HepG2 (cell line): Measurements from ENCODE around the gene MT1G. TPM values are rescaled to one million over a fixed set of nuclear protein-coding genes. Genes with fewer than 3 reads are reported as not detected.

Experiments used
- AKNA ChIP-seq: sonication (generic); formaldehyde crosslinking; IDR thresholded peaks from 2 replicates; pipeline ENCODE4 v1.4.0; 2020; ENCODE audit warnings: missing genetic modification reagents, borderline replicate concordance
- EEA1 ChIP-seq: sonication (generic); formaldehyde crosslinking; IDR thresholded peaks from 2 replicates; pipeline ENCODE4 v1.5.1; 2020; ENCODE audit warnings: mild to moderate bottlenecking, missing genetic modification reagents, borderline replicate concordance
- HDAC2 ChIP-seq: sonication (generic); formaldehyde crosslinking; IDR thresholded peaks from 2 replicates; pipeline ENCODE4 v1.4.0; 2020; ENCODE audit warnings: missing genetic modification reagents
- MIXL1 ChIP-seq: IDR thresholded peaks from 2 replicates; pipeline ENCODE4 v1.6.1; 2016
- NFIC ChIP-seq: IDR thresholded peaks from 2 replicates; pipeline ENCODE4 v1.6.1; 2012; ENCODE audit warnings: mild to moderate bottlenecking, low read length, inconsistent platforms
- RARA ChIP-seq: IDR thresholded peaks from 2 replicates; pipeline ENCODE4 v1.6.1; 2016; ENCODE audit warnings: missing genetic modification reagents, missing compliant biosample characterization
- ZBED4 ChIP-seq: sonication (generic); formaldehyde crosslinking; IDR thresholded peaks from 2 replicates; pipeline ENCODE4 v1.4.0; 2020; ENCODE audit warnings: missing genetic modification reagents, borderline replicate concordance
- ZNF142 ChIP-seq: sonication (generic); formaldehyde crosslinking; IDR thresholded peaks from 2 replicates; pipeline ENCODE4 v1.4.0; 2020; ENCODE audit warnings: missing genetic modification reagents
- ZNF543 ChIP-seq: sonication (generic); formaldehyde crosslinking; IDR thresholded peaks from 2 replicates; pipeline ENCODE4 v1.4.0; 2020; ENCODE audit warnings: mild to moderate bottlenecking, missing genetic modification reagents
- ZNF788 ChIP-seq: sonication (generic); formaldehyde crosslinking; IDR thresholded peaks from 2 replicates; pipeline ENCODE4 v1.5.0; 2020; ENCODE audit warnings: mild to moderate bottlenecking, missing genetic modification reagents, borderline replicate concordance
- polyA plus RNA-seq, 8 experiments: library from polyadenylated mRNA; depleted of rRNA in 3 of 8; stranded (reverse) in 7 of 8; unstranded in 1 of 8; fragments of >200 nt; fragmentation: Illumina TruSeq in 4 of 8; extraction: Trizol in 4 of 8; gene quantifications; 2 replicates each; pipeline versions ENCODE4 v1.2.1 to v1.2.3, GENCODE V29; 2011 to 2016; ENCODE audit warnings: low read depth in 4 of 8, missing spikeins in 1 of 8, mixed read lengths in 1 of 8; ENCODE audit not compliant: insufficient read depth in 1 of 8
- total RNA-seq, 5 experiments: library from RNA; depleted of rRNA; stranded (reverse); fragments of >200 nt; fragmentation: Illumina TruSeq; extraction: Trizol; gene quantifications; 2 replicates each; pipeline ENCODE4 v1.2.3, GENCODE V29; 2016; ENCODE audit warnings: low read depth in 1 of 5
- TF ChIP-seq, protein P1 (sequence below): sonication (generic); formaldehyde crosslinking; IDR thresholded peaks from 2 replicates; pipeline ENCODE4 v1.5.0; 2020; ENCODE audit warnings: missing genetic modification reagents

MT1G gene
- total and polyA plus RNA-seq, 2 of the 13 experiments (the other 11 are each of a cell fraction or from before 2014, with no cell fraction given), result 3.6 to 377 TPM

DNA sequence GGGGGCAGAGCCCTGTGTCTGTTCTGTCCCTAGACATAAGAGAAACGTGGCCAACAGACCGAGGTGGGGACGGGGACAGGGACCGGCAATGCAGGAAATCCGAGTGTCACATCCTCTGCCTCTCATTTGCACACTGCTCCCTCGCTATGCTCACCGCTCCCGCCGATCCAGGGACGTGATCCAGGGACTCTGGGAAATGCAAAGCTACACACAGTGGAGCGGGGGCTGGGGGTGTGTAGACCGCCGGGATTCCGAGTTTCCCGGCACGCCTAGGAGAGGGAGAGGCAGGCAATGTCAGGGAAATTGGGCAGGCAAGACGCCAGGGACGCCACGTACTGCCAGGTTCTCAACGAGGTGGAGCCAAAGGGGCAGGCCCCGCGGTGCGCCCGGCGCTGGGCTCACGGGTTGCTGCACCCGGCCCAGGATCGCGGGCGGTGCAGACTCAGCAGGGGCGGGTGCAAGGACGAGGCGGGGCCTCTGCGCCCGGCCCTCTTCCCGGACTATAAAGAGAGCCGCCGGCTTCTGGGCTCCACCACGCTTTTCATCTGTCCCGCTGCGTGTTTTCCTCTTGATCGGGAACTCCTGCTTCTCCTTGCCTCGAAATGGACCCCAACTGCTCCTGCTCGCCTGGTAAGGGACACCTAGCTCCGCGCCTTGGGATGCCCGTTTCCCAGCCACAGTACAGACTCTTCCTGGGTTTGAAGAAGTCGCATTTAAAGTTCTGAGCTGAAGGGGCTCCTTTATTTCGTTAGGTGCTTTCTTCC, 14.3 kb upstream of the MT1G start, which contains the start of gene MT1X (continued):
- TF ChIP-seq ZNF142 (CRISPR knock-in tag), result peak; percentile 57; the same call in 1 of the 2 replicates
- no peak; the same call in 1 of the 2 replicates for TF ChIP-seq ZNF543 (CRISPR knock-in tag)
- TF ChIP-seq ZBED4 (CRISPR knock-in tag), result peak; percentile 82; the same call in 1 of the 2 replicates
- TF ChIP-seq MIXL1 (CRISPR knock-in tag), result no peak
- TF ChIP-seq RARA (CRISPR knock-in tag), result no peak
- TF ChIP-seq, protein P1, sequence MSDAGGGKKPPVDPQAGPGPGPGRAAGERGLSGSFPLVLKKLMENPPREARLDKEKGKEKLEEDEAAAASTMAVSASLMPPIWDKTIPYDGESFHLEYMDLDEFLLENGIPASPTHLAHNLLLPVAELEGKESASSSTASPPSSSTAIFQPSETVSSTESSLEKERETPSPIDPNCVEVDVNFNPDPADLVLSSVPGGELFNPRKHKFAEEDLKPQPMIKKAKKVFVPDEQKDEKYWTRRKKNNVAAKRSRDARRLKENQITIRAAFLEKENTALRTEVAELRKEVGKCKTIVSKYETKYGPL, result no peak
- TF ChIP-seq EEA1 (CRISPR knock-in tag), result 0 out of 2 replicates have a peak, but pooled peaks have one; percentile 15
- no peak for TF ChIP-seq AKNA (CRISPR knock-in tag)
- no peak for TF ChIP-seq NFIC
- peak; percentile 72; the same call in 1 of the 2 replicates for TF ChIP-seq ZNF788
- TF ChIP-seq HDAC2 (CRISPR knock-in tag), result no peak
